Measurements from ENCODE around the gene ZBTB17. TPM values are rescaled to one million over a fixed set of nuclear protein-coding genes. Genes with fewer than 3 reads are reported as not detected.
"Not testable (repeated sequence)": the region's sequence is repeated elsewhere in the genome, so short reads cannot be mapped to it uniquely, and the experiment has no call there.

ZBTB17 gene
- total RNA-seq, 1 experiment from 2014 or later: 17.5 TPM

DNA sequence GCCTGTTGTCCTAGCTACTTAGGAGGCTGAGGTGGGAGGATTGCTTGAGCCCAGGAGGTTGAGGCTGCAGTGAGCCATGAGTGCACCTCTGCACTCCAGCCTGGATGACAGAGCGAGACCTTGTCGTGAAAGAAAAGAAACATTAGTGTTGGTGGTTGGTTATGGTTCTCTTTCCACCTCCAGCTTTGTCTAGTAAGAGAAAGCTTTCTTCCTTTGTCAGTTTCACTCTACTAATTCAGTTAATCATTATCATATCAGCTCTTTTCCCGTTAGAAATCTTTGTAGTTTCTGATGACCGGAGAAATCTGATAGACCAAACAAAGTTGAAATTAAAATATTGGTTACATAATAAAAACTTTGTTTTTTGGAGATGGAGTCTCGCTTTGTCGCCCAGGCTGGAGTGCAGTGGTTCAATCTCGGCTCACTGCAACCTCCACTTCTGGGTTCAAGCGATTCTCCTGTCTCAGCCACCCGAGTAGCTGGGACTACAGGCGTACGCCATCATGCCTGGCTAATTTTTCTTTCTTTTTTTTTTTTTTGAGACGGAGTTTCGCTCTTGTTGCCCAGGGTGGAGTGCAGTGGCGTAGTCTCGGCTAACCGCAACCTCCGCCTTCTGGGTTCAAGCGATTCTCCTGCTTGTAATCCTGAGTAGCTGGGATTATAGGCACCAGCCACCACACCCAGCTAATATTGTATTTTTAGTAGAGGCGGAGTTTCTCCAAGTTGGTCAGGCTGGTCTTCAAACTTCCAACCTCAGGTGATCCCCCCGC lies 78.9 kb downstream of the ZBTB17 start:
- DNase-seq (ENCODE audit: low spot score): not testable (repeated sequence)

GRCh38 chr1:15895233-15895632 lies 80.7 kb downstream of the ZBTB17 start:
- DNase-seq (ENCODE audit: low spot score): no peak

DNA sequence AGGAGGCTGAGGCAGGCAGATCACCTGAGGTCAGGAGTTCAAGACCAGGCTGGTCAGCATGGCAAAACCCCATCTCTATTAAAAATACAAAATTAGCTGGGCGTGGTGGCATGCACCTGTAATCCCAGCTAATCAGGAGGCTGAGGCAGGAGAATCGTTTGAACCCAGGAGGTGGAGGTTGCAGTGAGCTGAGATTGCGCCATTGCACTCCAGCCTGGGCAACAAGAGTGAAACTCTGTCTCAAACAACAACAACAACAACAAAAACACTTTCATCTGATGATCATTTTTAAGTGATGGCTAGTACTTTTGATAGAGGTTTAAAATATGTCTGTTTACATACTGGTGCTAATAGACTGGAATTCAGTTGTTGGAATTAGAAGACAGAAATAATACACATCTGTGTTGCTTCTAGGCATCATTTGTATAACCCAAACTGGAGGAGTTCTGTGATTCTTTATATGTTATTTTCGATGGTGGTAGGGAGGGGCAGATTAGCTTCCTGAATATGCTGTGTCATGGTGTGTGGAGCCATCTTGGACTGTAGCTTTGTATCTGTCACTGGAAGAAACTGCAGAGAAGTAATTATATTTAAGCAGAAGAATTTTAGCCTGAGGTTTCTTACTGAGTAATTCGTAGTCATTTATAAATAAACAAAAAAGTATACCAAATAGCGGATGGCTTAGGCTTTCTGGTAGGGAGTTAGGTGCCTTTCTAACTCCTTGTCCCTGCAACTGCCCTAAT lies 82.9 kb downstream of the ZBTB17 start:
- peak; percentile 81 for DNase-seq (ENCODE audit: low spot score)

Other genes starting within 250 kb of the ZBTB17 start
- gene SLC25A34, start 239.8 kb downstream of the ZBTB17 start, total RNA-seq (2014; rRNA removed; shearing (Covaris generic)): 0.10 and 0.47 TPM in 2 replicates
- not detected in 2 replicates for gene TMEM82, start 233.6 kb downstream of the ZBTB17 start, total RNA-seq (2014; rRNA removed; shearing (Covaris generic))
- gene FBLIM1, start 217.3 kb downstream of the ZBTB17 start, total RNA-seq (2014; rRNA removed; shearing (Covaris generic)): 33.0 and 38.9 TPM in 2 replicates
- 4.9 and 6.0 TPM in 2 replicates for gene UQCRHL, start 168.5 kb downstream of the ZBTB17 start, total RNA-seq (2014; rRNA removed; shearing (Covaris generic))
- 8.0 and 8.3 TPM in 2 replicates for gene SPEN, start 128.4 kb downstream of the ZBTB17 start, total RNA-seq (2014; rRNA removed; shearing (Covaris generic))
- not detected in 2 replicates for gene SRARP, start 28.1 kb upstream of the ZBTB17 start, total RNA-seq (2014; rRNA removed; shearing (Covaris generic))
- gene HSPB7, start 41.9 kb upstream of the ZBTB17 start, total RNA-seq (2014; rRNA removed; shearing (Covaris generic)): not detected in 2 replicates
- not detected in 2 replicates for gene CLCNKA, start 45.9 kb upstream of the ZBTB17 start, total RNA-seq (2014; rRNA removed; shearing (Covaris generic))
- not detected in 2 replicates for gene CLCNKB, start 67.7 kb upstream of the ZBTB17 start, total RNA-seq (2014; rRNA removed; shearing (Covaris generic))
- gene FAM131C, start 97.5 kb upstream of the ZBTB17 start, total RNA-seq (2014; rRNA removed; shearing (Covaris generic)): 0.08 and 0.62 TPM in 2 replicates
- gene EPHA2, start 180.0 kb upstream of the ZBTB17 start, total RNA-seq (2014; rRNA removed; shearing (Covaris generic)): 10.1 and 14.2 TPM in 2 replicates
- gene ARHGEF19, start 236.6 kb upstream of the ZBTB17 start, total RNA-seq (2014; rRNA removed; shearing (Covaris generic)): 3.7 and 10.6 TPM in 2 replicates

Data from H4 (cell line).